ENCODE results near the gene CAPN15.
A peak's percentile ranks its signal among the peaks of the same experiment; 100 is the strongest.

CAPN15 gene

DNA sequence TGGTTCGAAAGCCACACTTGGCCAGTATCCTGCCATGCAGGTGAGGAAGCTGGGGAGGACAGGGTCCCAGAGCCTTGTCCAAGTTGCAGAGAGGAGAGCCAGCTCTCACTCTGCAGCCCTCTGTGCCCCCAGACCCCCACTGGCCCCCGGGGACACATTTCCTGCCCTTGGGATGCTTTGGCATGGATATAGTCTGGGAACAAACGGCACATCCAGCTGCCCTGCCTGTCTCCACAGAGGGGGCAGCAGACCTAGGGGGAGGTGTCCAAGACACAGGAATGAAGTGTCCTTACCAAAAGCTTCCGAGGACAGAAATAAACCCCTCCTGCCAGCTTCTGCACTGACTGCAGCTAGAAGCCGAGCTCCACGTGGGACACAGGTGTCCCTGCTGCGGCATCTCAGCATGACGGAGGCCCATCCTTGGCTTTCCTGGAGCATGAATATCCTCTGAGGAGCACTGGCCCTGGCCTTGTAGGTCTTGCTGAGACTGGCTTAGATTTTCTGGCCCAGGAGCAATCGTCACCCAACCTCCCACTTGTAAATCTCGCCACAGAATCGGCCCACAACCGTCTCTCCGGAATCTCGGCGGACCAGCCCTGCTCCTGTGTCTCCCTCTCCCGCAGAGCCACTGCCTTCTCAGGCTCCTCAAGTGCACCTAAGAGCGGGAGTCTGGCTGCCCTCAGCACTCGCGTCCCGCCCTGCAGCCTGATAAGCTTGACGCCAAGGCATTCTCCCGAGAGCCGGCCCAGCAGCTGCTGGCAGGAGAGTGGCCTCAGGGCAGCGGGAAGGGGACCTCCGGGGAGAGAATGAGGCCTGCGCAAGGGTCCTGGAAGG, 1.1 kb upstream of the CAPN15 start:
- DNase-seq: peak; percentile 44

DNA sequence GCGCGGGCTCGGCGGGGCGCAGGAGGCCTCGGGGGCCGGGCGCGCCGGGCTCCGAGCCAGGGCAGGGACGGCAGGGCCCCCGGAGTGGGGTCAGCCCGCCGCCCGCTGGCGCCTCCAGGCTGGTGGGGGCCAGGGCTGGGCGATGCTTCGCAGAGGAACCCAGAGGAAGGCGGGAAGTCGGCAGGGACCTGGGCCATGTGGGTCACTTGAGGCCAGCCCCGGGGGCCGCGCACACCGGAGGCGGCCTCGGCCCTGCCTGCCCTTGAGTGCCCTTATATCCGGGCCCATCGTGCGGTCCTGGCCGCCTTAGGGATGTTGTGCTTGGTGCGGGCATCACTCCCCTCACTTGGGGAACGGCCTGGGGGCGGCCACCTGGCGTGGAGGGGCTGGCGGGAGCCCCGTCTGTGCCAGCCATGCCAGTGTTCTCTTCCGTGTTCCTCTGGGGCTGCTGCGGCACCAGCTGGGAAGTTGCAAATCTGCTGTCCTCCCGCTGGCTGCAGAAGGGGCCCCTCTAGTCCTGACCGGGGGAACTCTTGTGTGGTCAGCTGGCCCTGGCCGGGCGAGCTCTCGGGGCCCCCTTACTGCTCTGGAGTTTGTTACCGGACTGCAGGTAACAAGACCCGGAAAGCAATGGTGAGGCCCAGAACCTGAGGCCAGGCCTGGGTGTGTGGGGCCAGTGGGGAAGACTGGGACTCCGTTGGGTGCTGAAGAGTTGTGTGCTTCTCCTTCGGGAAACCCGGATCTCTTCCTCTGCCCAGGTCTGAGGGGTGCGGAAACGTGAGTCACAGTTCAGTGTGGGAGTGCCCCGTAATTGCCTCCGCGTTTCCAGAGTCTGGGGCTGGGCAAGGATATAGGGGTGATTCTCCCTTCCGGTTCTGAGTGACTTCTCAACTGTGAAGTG, 849 bp downstream of the CAPN15 start:
- no peak for DNase-seq

DNA sequence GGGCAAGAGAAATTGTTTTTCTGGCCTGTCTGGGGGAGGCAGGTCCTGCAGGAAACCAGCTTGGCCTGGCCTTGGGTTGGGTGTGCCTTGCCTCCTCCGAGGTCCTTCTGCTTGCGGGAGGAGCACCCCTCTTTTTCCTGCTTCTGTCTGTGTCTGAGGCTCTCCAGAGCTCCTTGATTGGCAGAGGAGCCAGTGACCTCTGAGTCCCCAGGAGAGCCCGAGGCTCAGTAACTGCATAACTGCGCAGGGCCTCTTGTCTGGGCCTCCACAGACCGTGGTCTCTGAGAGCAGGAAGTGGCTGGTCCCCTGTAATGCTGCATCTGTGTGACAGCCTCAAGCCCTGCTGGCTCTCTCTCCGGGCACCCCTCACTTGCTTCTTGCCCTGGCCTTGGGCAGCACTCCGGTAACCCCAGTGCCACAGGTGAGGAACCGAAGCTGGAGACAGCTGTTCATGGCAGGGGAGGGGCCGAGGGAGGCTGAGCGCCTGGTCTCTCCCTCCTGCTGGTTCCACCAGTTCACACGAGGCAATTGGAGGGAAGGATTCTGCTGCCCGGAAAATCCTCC, 1.6 kb downstream of the CAPN15 start:
- no peak for DNase-seq

DNA sequence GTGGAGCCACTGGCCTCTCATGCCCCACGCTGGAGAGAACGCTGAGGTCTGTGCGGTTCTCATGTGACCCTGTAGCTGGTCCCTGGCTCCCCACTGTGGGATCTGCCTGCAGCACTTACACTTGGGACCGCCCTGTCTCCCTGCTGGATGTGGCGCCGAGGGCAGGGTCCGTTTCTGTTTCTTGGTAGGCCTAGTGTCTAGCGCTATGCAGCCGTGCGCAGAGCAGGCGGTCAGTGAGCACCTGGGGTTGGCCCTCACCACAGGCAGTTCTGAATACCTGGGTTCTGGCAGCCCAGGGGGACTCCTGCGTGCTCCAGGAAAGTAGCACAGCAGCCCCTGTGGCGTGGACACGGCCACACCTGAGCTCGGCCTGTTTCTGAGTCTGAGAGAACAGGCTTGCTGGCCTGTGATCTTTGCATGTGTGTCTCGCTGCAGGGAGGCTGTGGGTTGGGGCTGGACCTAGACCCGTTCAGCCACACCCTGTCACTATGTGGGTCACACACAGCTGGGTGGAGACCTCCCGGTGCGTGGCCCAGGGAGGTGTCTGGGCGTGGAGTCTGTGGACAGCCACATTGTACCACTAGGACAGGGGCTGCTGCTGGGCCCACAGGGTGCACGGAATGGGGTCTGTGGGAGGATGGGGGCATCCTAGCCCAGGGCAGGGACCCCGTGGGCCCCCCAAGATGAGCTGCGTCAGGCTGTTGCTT, 2.8 kb downstream of the CAPN15 start:
- DNase-seq: no peak

DNA sequence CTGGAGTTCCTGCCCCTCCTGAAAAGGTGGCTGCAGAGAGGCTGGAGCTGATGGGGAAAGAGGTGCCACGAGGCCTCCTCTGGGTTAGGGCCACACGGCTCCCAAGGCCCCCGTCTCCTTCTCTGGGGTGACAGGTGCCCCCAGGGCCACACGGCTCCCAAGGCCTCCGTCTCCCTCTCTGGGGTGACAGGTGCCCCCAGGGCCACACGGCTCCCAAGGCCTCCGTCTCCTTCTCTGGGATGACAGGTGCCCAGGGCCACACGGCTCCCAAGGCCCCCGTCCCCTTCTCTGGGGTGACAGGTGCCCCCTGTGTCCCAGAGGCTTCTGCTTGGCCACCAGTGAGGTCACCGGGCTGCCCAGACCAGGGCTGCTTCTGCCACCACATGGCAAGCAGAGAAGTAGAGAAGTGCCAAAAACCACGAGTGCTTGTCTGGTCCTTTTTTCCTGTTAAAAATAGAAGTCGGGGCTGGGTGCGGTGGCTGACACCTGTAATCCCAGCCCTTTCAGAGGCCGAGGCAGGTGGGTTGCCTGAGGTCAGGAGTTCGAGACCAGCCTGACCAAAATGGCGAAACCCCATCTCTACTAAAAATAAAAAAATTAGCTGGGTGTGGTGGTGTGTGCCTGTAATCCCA, 4.1 kb downstream of the CAPN15 start:
- no peak for DNase-seq

DNA sequence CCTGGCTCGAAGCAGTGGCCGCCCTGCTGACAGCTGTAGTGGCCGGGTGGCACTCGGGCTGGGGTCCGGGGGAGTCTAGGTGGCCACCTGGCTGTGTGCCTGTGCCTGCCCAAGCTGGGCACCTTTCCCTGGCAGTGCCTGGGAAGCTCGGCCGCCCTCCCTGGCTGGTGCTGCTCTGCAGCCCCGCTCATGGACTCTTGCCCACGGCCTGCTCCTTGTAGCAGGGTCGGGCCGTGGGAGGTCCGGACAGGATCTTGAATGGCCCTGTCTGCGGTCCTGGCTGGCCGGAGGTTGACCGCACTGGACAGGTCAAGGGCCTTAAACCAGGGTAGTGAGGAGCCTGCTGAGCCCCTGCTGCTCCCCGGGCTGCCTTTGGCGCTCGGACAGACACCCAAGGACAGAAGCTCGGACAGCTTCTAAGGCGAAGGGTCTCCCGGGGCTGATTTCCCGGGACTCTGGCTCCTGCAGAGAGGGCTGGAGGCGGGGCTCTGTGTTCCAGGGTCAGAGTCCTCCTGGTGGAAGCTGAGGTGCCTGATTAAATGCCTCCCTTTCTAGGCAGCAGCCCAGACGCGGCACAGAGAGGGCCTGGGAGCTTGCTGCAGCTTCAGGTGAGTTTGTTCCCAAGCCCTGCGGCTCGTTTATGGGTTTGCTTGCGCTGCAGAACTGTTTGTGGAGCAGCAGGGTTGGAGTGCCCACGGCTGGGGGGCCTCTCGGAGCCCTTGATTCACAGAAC, 6.0 kb downstream of the CAPN15 start:
- DNase-seq: no peak

DNA sequence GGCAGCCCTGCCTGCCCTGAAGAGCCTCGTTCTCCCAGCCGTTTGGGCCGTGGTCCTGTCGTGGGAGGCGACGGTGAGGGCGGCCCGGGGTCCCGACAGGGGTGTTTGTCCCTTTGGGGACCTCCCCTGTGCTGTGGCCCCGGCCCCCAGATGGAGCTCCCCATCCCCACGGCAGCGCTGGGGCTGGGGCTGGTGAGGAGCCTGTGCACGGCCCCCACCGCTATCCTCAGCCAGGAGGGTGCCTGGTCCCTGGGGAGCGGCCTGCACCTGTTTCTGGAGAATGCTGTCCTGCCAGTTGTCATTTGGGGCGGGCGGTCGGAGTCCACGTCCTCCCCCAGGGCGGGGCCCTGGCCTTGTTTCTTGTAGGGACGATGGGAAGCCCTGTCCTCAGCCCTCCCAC, 6.6 kb downstream of the CAPN15 start:
- no peak for DNase-seq

DNA sequence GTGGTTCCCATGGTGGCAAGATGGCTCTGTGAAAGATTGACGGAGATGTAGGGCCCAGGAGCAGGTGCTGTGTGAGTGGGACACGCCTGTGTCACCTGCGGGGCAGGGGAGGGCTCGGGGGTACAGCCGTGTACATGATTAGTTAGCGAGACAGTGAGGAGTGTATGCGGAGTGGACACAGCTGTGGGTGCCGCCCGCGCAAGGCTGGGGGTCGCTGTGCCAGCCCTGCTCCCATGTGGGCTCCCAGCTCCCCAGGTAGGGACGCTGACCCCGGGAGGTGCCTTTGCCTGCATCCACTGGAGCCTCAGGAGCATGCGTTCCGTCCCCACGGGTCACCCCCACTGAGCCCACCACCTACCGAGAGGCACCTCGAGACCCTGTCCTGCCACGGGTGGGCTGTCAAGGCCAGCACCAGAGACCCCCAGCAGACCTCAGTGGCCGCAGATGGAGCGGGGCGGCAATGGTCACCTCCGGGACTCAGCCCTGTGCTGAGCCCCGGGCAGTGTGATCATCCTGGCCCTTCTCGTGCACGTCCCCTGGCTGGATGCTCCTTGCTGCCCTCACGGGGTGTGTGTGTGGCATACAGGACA, 7.4 kb downstream of the CAPN15 start:
- DNase-seq: no peak

DNA sequence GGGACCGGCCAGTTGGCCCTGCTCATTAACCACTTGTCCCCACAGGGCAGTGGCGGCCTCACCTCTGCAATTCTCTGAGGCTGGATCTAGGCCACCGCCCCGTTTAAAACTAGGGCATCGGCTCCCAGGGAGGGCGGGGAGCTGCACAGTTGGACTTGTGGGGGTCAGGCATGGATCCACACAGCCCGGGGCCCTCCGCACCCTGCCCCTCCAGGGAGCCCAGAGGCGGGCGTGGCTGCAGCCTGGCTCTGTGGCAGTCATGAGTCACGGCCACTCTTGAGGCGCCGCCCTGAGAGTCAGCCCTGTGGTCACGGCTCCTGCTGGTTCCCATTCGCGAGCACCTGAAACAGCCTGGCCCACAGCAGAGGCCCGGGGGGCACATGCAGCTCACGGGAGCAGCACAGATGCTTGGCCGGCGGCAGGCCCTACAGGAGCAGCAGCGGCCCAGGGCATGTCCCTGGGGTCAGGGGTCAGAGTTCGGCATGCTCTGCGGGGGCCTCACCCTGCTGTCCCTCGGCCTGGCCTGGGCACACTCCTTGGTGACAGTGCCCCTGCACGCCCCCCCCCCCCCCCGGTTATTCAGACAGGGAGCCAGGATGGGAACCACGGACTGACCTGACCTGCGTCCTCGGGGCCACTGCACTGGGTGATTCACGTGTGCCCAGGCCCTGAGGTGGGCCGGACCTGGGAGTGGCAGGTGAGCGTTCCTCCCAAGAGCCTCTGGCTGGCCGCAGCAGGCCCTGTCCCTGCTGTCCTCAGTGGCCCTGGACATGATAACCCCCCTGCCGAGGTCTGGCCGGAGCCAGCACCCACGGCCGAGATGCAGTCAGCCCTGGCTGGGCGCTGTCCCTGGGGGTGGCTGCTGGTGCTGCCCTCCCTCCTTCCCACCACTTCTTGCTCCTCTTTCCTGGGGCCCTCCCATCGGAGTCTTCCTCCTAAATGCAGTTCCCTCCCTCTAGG, 8.2 kb downstream of the CAPN15 start:
- no peak for DNase-seq

DNA sequence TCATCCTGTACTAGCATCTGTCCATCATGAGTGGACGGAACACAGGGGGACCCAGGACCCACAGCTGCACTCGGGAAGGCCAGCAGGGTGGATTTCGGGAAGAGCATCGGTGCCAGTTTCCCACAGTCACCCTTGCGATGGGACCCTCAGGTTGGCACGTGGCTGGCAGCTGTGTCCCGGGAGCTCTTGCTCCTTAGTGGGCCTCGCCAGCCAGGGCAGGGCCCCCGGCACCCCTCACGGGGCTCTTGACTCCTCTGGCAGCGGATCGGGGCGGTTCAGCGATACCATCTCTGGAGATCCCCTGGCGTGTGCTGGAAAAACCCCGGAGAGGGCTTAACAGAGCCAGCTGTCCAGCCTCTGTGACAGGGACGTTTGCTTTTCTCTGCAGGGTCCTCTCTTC, 9.2 kb downstream of the CAPN15 start:
- DNase-seq: no peak

DNA sequence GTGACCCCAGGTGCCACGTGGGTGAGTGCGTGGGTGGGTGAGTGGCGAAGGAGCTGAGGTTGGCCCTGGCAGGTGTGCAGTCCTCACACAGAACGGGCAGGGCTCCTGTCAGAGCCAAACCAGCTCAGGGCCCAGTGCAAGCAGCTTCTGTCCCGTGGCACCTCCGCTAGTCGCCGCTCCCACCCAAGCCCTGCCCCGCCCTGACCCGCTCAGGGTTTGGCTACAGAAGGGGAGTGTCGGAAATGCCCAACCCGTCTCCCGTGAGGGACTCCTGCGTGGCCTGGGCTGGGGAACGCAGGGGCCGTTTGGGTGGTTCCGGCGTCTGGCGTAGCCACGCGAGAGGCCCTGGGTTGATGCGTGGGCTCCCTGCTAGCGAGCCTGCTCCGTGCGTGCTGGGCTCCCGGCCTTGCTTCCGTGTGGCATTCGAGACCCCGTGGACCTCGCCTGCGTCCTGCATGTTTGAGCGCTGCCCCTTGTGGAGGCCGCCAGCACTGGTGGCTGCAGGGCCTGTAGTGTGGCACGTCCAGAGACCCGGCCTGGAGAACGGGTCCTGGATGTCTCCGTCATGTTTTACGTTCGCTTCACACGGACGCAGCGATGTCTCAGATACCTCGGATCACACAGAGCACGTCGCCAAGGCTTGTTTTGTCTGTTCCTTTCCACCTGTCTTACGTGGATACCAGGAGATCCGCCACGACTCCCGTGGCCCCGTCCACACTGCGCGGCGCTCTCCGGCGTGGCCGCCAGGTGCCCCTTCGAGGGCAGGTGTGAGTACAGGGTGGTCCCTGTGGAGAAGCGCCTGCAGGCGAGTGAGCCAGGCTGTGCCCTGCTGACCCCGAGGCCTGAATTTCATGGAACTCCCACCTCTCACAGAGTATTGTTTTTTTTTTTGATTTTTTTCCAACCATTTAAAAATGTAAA, 10.2 kb downstream of the CAPN15 start:
- DNase-seq: no peak

DNA sequence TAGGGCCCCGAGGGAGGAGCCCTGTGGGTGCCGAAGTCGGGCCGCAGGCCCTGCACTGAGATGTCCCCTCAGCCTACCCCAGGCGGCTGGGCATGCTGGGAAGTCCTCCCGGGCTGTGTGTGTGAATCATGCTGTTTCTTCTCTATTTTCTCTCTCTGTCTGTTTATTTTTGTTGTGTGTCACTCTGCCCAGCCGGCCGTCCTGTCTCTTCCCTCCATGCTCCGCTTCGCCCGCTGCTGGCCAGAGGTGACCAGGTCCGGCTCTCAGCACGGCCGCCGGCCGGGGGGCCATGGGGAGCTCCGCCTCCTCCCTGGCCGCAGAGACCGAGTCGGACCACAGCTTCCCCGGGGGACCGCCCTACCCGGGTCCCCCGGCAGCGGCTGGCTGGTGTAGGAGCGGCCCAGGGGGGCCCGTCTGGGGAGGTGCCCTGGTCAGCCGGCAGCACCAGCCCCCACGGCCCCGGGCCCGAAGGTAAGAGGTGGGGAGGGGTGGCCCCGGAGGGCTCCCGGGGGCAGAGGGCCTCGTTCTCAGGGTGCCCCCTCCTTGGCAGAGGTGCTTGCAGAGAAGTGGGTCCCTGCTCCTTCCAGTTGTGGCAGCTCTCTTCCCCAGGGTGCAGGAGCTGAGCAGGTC, 12.5 kb downstream of the CAPN15 start:
- no peak for DNase-seq

DNA sequence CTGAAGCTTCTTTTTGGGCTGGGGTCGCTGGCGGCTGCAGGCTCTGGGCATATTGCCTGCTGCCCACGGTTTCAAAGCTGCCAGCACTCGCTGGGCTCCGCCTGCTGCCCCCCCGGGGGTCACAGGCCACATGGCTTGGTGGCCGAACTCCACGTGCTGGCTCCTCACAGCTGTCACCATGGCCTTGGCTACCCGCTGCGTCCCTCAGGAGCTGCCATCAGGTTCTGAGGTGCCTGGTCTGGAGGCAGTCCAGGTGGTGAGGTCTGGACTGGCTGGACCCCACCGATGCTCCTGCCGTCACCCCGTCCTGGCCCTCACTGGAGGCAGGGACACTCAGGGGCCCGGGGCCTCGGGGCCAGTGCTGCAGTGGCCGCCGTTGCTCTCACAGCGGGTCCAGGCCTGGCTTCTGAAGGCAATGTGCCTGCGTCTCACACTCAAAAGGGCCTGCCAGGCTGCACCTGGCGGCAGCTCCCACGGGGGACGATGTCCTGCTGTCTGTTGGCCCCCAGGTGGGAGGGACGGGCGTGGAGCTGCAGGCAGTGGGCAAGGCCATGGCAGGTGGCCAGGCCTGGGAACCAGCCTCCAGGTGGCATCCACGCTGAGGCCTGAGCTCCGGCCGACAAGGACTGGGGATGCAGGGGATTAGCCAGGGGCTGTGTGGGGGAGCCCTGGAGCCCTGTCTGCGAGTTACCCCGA, 13.3 kb downstream of the CAPN15 start:
- no peak for DNase-seq

DNA sequence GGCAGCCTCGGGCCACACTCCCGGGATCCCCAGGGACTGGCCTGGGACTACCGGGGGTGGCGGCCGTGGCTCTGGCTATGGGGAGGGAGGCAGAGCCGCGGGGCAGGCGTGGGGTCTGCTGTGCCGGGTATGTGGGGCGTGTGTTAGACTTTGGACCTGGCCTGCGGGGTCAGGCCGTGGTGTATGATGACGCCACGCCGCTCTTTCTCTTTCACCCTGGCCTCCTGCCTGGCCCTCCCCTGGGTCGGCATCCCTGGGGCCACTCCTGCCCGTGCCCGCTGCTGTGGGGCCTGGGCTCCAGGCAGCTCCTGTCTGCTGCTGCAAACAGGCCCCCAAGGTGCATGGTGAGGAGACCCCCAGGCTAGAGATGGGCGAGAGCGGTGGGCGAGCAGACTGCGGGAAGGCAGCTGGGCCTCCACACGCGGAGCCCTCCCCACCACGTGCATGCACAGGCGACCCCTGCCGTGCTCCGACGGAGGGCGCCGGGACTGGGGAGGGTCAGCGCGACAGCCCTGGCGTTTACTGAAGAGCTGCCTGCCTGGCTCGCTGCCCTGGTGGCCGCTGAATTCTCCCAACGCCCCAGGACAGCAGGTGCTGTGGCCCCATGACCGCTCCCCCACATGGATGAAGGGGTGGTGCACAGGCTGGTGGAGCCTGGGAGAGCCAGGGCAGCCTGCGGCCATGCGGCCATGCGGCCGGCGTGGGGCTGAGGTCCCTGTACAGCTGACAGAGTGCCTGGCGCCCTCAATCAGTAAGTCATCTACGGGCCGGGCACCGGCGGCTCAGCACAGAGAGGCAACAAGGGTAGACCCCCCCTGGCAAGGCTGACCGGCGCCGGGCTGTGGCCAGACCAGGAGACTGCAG, 16.0 kb downstream of the CAPN15 start:
- no peak for DNase-seq

DNA sequence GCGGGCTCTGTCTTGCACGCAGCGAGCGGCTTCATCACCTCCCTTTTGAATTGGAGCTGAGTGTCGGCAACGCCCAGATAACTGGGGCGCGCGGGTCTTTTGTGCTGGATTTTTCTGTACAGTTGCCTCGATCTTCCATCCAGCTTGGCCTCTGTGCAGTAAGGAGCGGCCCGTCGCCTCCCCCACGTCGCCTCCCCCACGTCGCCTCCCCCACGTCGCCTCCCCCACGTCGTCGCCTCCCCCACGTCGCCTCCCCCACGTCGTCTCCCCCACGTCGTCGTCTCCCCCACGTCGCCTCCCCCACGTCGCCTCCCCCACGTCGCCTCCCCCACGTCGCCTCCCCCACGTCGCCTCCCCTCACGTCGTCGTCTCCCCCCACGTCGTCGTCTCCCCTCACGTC, 17.0 kb downstream of the CAPN15 start:
- DNase-seq: no peak

DNA sequence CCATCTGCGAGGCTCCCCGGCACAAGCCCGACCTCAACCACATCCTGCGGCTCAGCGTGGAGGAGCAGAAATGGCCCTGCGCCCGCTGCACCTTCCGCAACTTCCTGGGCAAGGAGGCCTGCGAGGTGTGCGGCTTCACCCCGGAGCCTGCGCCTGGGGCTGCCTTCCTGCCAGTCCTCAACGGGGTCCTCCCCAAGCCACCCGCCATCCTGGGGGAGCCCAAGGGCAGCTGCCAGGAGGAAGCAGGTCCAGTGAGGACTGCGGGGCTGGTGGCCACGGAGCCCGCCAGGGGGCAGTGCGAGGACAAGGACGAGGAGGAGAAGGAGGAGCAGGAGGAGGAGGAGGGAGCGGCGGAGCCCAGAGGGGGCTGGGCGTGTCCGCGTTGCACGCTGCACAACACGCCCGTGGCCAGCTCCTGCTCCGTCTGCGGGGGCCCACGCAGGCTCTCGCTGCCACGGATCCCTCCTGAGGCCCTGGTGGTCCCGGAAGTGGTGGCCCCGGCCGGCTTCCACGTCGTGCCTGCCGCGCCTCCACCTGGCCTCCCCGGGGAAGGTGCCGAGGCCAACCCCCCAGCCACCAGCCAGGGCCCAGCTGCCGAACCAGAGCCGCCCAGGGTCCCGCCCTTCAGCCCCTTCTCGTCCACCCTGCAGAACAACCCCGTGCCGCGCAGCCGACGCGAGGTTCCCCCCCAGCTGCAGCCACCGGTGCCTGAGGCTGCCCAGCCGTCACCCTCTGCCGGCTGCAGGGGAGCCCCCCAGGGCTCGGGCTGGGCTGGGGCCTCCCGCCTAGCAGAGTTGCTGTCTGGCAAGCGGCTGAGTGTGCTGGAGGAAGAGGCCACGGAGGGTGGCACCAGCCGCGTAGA, 19.6 kb downstream of the CAPN15 start:
- DNase-seq: no peak
